Colonic mucosa (tissue), 4 donors: ENCODE data around the gene NCOA5. TPM values are rescaled to one million over a fixed set of nuclear protein-coding genes. Genes with fewer than 3 reads are reported as not detected.

Experiments
- DNase-seq: peaks from one replicate; pipeline ENCODE4 v3.0.0-alpha.2; 2020
- H3K27ac ChIP-seq: fragments of 200-600 bp; one replicate; pipeline ENCODE4 v1.8.0; 2021
- H3K27me3 ChIP-seq: fragments of 200-600 bp; one replicate; pipeline ENCODE4 v1.8.0; 2021
- H3K36me3 ChIP-seq: fragments of 200-600 bp; one replicate; pipeline ENCODE4 v1.8.0; 2021
- H3K4me1 ChIP-seq: fragments of 200-600 bp; one replicate; pipeline ENCODE4 v1.8.0; 2021; ENCODE audit warnings: mild to moderate bottlenecking
- H3K4me3 ChIP-seq: fragments of 200-600 bp; one replicate; pipeline ENCODE4 v1.8.0; 2021
- H3K9ac ChIP-seq, 2 donors: one replicate each; pipeline ENCODE4 v1.7.0; 2013; ENCODE audit warnings: control low read depth in 2 of 2, low read depth in 2 of 2, low read length in 2 of 2
- H3K9me3 ChIP-seq: fragments of 200-600 bp; one replicate; pipeline ENCODE4 v1.8.0; 2021
- intact Hi-C: fragments of 100-400 bp; cut with DNase I; formaldehyde crosslinking; loops from one replicate; pipeline ENCODE4 v1.14.1; 2022
- total RNA-seq, 2 donors: library from RNA; stranded (reverse); fragmentation: NEBNext Ultra II Directional in 1 of 2; extraction: Animal tissue kit (Norgen Biotek cat#: 25700) in 1 of 2; gene quantifications; one replicate each; pipeline ENCODE4 v1.2.1, GENCODE V29; 2021
- TF ChIP-seq, protein P1 (sequence below): fragments of 200-600 bp; IDR thresholded peaks from one replicate; pipeline ENCODE4 v1.8.0; 2022; ENCODE audit warnings: antibody characterized with exemption, mild to moderate bottlenecking
- donor health status: healthy.
- donor health status: DM: no; HTN: no; CAD: no.
- donor health status: DM: no; HTN: no; CAD: no.

Gene NCOA5
- total RNA-seq, 2 donors from 2014 or later: 20.4 to 32.1 TPM

DNA sequence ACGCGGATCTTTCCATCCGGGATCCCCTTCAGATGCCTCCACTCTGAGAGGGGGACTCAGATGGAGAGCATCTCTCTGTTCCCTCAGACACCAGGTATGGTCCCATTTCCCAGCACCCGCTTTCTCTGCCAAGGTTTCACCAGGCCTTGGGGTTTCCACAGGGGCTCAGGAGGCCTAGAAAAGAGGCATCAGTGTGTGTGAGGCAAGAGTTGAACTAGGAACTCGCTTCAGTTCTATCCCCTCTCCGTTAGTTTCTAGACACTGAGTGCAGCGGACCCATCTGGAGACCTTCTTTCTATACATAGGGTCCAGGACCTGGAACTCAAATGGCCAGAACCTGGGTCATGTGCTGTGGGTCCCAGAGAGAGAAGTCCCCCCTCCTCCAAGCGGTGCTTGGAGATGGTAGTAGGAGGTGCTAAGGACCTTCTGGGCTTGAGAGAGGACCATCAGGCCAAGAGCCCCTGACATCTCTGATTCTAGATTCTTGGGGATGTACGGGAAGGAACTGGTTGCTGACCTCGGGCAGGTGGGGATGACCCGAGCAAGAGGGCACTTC is 58.7 kb downstream of the NCOA5 start:
- Histone ChIP-seq H3K27me3 (peaks cover 33% of the 10 kb centered on the region), H3K27ac (no peak overlapping the region), H3K9me3 (no peaks in the 10 kb centered on the region), H3K9ac (no peak overlapping the region), H3K36me3 (no peaks in the 10 kb centered on the region), H3K4me3 (no peak overlapping the region), H3K4me1 (no peaks in the 10 kb centered on the region)
- DNase-seq: no peak
- intact Hi-C loops: no loop called here
- TF ChIP-seq, protein P1, sequence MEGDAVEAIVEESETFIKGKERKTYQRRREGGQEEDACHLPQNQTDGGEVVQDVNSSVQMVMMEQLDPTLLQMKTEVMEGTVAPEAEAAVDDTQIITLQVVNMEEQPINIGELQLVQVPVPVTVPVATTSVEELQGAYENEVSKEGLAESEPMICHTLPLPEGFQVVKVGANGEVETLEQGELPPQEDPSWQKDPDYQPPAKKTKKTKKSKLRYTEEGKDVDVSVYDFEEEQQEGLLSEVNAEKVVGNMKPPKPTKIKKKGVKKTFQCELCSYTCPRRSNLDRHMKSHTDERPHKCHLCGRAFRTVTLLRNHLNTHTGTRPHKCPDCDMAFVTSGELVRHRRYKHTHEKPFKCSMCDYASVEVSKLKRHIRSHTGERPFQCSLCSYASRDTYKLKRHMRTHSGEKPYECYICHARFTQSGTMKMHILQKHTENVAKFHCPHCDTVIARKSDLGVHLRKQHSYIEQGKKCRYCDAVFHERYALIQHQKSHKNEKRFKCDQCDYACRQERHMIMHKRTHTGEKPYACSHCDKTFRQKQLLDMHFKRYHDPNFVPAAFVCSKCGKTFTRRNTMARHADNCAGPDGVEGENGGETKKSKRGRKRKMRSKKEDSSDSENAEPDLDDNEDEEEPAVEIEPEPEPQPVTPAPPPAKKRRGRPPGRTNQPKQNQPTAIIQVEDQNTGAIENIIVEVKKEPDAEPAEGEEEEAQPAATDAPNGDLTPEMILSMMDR: no peak

DNA sequence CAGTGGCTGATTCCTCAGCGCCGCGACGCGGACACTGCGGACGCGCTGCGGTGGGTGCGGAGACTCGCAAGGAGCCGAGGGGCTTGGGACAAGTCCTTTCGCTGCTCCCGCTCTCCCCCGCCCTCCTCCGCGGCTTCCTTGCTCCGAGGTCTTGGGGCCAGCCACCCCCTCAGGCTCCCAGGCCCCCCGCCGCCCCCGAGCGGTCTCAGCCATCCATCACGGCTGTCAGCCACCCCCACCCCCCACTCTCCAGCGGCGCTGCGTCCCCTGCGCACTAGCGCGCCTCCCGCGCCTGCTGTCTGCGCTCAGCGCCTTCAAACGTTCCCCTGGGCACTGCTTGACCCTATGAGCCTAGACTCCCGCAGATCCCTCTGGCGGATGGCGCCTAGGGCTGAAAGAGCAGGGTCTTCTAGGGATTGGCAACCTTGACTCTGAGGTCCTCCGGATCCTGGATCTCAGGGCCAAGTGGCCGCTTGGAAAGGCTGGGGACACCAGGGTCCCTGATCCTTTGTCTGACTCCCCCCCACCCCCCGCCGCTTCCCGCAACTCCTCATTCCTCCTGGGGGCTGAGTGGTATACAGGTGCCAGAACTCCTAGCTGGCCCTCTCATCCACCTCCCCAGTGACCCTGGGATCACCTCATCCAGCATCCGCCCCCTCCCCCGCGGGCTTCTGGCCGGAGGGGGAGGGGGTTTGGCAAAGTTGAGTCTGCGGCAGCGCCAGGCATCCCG is 59.3 kb downstream of the NCOA5 start:
- peaks cover 33% of the 10 kb centered on the region for H3K27me3 ChIP-seq
- no peaks in the 10 kb centered on the region for H3K36me3 ChIP-seq
- H3K9me3 ChIP-seq: no peaks in the 10 kb centered on the region
- TF ChIP-seq, protein P1: no peak
- H3K9ac ChIP-seq: no peak overlapping the region
- no peaks in the 10 kb centered on the region for H3K4me1 ChIP-seq
- no peak for DNase-seq
- intact Hi-C loops: no loop called here
- H3K27ac ChIP-seq: no peak overlapping the region
- H3K4me3 ChIP-seq: no peak overlapping the region

DNA sequence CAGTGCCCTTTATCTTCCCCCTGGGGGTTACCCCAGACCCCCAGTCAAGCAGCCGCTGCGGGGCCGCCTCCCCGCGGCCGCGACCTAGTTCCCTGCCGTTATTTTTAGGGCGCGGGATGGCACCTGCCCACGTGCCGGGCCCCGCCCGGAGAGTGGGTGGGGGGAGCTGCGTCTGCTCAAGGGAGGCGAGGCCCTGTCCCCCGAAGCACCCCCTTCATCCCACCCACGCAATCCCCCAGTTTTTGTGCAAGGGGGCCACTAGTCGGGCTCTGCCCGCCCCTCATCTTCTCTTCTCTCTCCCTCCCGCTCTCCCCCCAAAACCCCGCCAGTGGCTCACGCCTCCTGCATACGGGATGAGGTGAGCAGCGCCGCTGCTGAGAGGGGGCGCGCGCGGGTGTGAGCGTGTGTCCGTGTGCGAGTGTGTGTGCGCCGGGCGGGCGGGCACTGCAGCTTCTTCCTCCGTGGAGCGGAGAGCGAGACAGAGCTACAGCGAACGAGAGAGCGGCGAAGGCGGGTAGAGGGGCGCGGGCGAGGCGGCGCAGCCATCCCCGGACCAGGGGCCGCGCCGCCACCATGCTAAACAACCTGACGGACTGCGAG is 60.9 kb downstream of the NCOA5 start, which contains the start of gene SLC12A5:
Gene SLC12A5 (plus strand): TSS at position 444 of the 600 bp plus-strand sequence. CDS start 130 bp downstream, at position 574.
- TF ChIP-seq, protein P1: no peak
- peaks cover 33% of the 10 kb centered on the region for H3K27me3 ChIP-seq
- no peak within 1 kb of the TSS for H3K9ac ChIP-seq
- no peaks in the 10 kb centered on the region for H3K9me3 ChIP-seq
- no peak for DNase-seq
- H3K36me3 ChIP-seq: no peaks in the 10 kb centered on the region
- no peak within 1 kb of the TSS for H3K4me3 ChIP-seq
- H3K4me1 ChIP-seq: no peaks in the 10 kb centered on the region
- no peak within 1 kb of the TSS for H3K27ac ChIP-seq
- intact Hi-C loops: no loop called here

DNA sequence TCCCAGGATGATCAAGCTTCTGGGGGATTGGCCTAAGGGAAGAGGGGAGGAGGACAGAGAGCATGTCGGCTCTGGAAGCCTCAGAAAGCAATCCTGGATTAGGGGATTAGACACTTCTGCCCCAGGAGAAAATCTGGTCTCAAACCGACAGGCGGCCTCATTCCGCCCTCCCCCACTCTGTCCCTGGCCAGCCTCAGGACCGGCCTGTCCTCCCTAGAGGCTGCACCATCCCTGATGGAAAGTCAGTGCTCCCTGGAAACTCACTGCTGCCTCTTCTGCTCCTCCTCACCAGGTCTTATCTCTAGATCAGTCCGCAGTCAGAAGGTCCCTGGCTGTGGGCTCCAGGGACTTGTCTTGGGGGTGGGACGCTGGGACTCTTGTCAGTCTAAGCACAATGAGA is 61.7 kb downstream of the NCOA5 start:
- Histone ChIP-seq H3K4me3 (no peak overlapping the region), H3K4me1 (no peaks in the 10 kb centered on the region), H3K27ac (no peak overlapping the region), H3K9me3 (no peaks in the 10 kb centered on the region), H3K27me3 (peaks cover 35% of the 10 kb centered on the region), H3K9ac (no peak overlapping the region), H3K36me3 (no peaks in the 10 kb centered on the region)
- TF ChIP-seq, protein P1: no peak
- no peak for DNase-seq
- intact Hi-C loops: no loop called here

DNA sequence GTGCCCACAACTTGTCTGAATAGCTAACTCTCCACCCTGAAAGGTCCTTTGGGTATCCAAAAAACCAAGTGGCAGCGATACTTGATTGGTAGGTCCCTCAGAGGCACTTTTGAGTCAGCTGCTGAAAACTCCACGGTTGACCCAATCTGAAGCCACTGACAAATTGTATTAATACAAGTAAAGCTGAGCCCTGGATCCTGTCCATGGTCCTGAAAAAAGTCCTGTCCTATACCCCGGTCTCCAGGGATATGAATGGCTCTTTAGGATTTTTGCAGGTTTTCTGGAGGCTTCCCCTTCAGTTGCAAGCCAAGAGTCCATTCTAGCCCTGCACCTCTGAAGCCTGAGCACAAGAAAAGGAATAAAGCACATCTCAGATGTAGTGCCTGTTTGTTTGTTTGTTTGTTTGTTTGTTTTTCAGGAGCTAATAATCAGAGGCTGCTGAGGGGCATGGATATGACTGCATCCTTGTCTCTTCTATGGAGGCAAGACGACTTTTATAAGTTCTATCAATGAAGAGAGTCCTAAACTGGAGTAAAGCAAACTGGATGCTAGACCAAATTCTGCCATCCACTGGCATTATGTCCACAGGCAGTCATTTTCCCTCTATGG is 62.4 kb downstream of the NCOA5 start:
- no peaks in the 10 kb centered on the region for H3K4me1 ChIP-seq
- H3K9ac ChIP-seq: no peak overlapping the region
- peaks cover 32% of the 10 kb centered on the region for H3K27me3 ChIP-seq
- H3K36me3 ChIP-seq: no peaks in the 10 kb centered on the region
- TF ChIP-seq, protein P1: no peak
- intact Hi-C loops: no loop called here
- no peak overlapping the region for H3K27ac ChIP-seq
- DNase-seq: peak; percentile 36
- H3K4me3 ChIP-seq: no peak overlapping the region
- no peaks in the 10 kb centered on the region for H3K9me3 ChIP-seq
